Measurements from ENCODE around the gene TBCC. TPM values are rescaled to one million over a fixed set of nuclear protein-coding genes. Genes with fewer than 3 reads are reported as not detected.

The TBCC gene
- total RNA-seq: 65.2 TPM

GRCh38 chr6:42745640-42746462, at the start of gene TBCC:
Gene TBCC, minus strand, starts transcription at chr6:42746103. Its CDS starts 30 bp downstream, at chr6:42746073.

DNA sequence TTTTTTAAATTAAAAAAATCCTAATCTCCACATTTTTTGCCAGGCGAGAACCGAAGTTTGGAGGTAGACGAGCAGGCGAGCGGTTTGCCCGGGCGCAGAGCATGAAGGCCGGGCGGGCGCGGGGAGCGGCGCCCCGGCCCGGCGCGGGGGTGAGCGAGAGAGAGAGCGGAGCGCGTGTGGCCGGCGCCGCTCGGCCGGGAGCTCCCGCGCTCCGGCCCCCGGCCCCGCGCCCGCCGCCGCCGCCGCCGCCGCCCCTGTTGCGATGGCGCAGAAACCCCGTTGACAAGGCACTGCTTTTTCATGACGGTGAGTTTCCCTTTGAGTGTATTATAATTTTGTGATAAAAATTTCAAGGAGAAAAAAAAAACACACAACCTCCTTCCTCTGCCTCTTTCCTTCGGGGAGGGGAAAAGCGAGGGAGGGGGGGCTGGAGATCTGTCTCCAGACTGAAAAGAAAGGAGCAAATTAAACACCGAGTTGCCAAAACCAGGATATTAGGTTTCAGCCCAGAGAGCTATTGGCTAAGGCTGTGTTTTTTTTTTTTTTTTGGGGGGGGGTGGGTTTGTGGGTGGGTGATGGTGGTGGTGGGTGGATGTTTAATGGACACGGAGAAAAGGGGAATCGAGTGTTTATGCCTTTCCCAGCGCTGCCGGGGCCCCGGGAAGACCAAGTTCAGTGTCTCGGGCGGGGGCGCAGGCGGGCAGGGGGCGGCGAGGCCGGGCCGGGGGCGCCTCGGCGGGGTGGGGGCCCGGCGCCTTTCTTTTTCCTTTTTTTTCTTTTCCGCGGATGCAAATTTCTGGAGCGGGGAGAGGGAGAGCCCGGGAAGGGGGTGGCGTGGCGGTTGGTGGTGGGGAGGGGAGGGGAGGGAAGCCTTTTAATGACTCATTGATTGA, 36.1 kb upstream of the TBCC start, which contains the start of gene BICRAL:
TSS of gene BICRAL (plus strand) at position 257 of the 893 bp plus-strand sequence. CDS start 39,971 bp downstream, outside the sequence.

GRCh38 chr6:42722497-42722896, 23.4 kb downstream of the TBCC start, which contains the start of gene PRPH2:
Gene PRPH2, minus strand, starts transcription at chr6:42722597. Its CDS starts 263 bp downstream, at chr6:42722334.

Other genes with a start within 250 kb of the TBCC start
- gene UBR2, start 182.1 kb downstream of the TBCC start, total RNA-seq: 48.9 TPM
- gene PRPH2, start 23.5 kb downstream of the TBCC start, total RNA-seq: 147 TPM
- gene BICRAL, start 35.9 kb upstream of the TBCC start, total RNA-seq: 32.9 TPM
- 115 TPM for gene RPL7L1, start 133.5 kb upstream of the TBCC start, total RNA-seq
- not detected for gene PTCRA, start 169.9 kb upstream of the TBCC start, total RNA-seq
- gene CNPY3, start 183.4 kb upstream of the TBCC start, total RNA-seq: 39.6 TPM
- gene GNMT, start 214.7 kb upstream of the TBCC start, total RNA-seq: not detected
- gene PEX6, start 233.1 kb upstream of the TBCC start, total RNA-seq: 29.6 TPM
- gene PPP2R5D, start 238.5 kb upstream of the TBCC start, total RNA-seq: 31.1 TPM